ENCODE measurements around the gene PAOX. TPM values are rescaled to one million over a fixed set of nuclear protein-coding genes. Genes with fewer than 3 reads are reported as not detected.
"Not testable (repeated sequence)": the region's sequence is repeated elsewhere in the genome, so short reads cannot be mapped to it uniquely, and the experiment has no call there.

PAOX gene
- total and polyA plus RNA-seq, 9 of the 15 experiments (the other 6 are each of a cell fraction or from before 2014, with no cell fraction given) = 0.80 to 6.4 (median 2.6) TPM

DNA sequence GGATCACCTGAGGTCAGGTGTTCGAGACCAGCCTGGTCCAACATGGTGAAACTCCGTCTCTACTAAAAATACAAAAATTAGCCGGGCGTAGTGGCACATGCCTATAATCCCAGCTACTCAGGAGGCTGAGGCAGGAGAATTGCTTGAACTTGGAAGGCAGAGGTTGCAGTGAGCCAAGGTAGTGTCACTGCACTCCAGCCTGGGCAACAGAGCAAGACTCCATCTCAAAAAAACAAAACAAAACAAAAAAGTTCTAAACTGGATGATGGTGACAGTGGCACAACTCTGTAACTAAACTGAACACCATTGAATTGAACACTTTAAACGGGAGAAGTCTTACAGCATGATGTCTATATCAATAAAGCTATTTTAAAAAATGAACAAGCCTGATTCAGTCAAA, 2.9 kb upstream of the PAOX start (continued):
- 0 out of 2 replicates have a peak, but pooled peaks have one; percentile 18 for TF ChIP-seq ZBTB40 (IDR thresholded peaks at IDR 0.05)
- TF ChIP-seq ZBTB40 (CRISPR knock-in tag; IDR thresholded peaks at IDR 0.05) = not testable (repeated sequence)

Measured in K562 (cell line).